Stimulated activated CD8-positive, alpha-beta memory T cell treated with anti-CD3 and anti-CD28 coated beads, Interleukin-4, amount 100 ng/mL, for 1 hour (primary cell): ENCODE measurements around the gene CFDP1.
"Not testable (repeated sequence)": the region's sequence is repeated elsewhere in the genome, so short reads cannot be mapped to it uniquely, and the experiment has no call there.

Experiments
- DNase-seq, 2 donors: peaks; one replicate each; pipeline ENCODE4 v3.0.0-alpha.2; 2020; ENCODE audit warnings: low read depth in 2 of 2, low spot score in 1 of 2

The CFDP1 gene

DNA sequence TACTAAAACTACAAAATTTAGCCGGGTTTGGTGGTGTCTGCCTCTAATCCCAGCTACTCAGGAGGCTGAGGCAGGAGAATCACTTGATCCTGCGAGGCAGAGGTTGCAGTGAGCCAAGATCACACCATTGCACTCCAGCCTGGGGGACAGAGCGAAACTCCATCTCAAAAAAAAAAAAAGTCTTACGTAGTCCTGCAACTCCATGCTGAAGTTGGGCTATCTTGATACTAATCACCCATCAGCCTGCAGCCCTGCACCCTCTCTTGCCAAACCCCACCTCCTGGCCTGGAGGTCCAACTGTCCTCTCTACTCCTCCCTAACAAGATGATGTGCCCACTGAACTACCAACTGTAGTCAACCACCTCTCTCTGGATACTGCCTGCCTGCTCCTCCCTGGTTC lies 26.4 kb upstream of the CFDP1 start:
- no peak for DNase-seq

DNA sequence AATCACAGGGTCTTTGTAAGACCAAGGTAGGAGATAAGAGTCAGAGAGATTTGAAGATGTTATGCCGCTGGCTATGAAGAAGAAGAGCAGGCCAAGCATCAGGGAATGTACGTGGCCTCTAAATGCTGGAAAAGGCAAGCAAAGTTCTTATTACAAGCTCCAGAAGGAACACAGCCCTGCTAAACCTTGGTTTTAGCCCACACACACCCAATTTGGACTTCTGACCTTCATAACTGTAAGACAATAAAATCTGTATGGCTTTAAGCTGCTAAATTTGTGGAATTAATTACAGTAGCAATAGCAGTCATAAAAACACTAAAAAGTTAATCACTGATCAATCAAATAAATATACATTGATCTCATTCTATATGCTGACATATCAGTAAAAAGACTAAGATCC lies 25.1 kb upstream of the CFDP1 start:
- DNase-seq: no peak

DNA sequence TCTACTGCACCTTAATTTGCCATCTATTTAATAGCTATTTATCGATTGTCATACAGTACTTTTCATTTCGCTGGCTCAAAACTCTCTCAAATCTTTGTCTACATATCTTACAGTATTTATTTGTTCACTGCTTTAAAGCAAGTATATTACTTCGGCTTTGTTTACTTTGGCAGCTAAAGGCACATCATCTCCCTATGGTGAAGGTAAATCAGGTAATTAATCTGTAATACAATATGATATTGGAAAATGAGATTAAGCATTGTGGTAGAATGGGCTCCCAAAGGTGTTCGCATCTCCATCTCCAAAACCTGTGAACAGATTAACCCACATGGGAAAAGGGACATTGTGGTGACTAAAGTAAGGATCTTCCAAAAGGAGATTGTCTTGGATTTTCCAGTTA lies 24.7 kb upstream of the CFDP1 start:
- no peak for DNase-seq

DNA sequence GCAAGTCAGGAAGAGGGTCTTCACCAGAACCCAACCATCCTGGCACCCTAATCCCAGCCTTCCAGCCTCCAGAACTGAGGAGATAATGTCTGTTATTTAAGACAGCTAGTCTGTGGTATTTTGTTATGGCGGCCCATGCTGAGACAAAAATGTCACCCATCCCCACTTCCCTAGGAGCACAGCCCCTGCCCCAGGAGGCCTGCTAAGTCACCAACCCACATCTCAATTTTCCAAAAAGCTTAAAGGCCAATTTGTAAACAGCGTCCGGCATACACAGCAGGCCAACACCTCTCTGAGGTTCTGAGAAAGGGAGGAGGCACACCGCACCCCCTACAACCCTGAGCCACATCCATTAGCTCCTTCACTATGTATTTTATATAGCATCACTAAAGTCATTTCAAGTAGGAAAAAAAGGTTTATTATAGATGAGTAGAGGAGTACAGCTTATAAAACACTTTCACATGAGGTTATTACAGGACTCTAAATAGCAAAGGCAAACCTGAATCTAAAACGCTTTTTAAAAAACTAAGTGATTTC lies 24.2 kb upstream of the CFDP1 start:
- DNase-seq: no peak

DNA sequence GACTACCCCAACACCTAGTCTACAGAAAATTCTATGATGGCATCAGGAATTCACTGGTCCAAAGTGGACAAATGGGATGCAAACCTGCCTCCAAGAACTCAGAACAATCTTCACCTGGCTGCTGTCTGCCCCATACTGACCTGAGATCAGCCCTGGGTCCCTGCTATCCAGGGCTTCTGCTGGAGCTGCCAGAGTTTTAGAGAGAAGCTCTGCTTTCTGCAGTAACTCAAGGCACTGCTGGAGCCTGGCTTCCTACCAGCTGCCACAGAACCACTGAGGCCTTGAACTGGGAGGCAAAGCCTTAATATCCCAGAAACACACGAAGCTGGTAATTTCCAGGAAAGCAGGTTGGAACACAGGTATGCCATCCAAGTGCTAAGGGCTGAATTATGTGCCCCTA lies 23.7 kb upstream of the CFDP1 start:
- no peak for DNase-seq

DNA sequence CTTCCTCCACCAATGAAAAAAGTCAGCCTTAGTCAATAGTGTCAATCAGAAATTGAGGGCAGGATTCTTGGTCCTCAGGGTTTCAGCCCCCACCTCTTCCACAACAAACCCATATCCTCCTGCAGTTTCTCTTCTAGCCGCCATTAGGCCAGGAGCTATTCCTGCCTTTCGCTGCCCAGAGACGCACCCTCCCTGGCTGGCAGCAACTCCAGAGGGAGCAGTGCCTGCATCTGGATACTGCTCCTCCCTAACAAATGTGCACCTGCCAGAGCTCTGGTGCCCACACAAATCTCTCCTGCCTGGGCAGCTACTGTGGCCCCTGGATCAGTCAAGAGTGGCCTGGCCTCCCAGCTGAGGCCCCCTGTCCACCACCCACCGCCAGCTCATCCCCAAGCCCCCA lies 23.2 kb upstream of the CFDP1 start:
- not testable (repeated sequence) for DNase-seq

DNA sequence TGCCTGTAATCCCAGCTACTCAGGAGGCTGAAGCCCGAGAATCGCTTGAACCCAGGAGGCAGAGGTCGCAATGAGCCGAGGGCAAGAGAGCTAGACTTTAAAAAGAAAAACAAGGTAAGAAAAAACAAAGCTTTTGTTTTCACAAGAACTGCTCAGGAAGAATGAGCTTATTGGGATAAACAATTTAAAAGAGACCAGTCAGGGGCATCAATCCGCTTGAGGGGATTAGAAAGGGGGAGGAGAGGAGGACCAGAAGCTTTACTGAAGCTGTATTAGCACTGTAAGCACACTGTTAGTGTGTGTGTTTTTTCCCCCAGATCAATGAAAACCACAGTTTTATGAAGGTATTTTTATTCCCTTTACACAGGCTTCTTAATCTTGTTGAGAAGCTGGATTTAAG lies 22.4 kb upstream of the CFDP1 start:
- no peak for DNase-seq

DNA sequence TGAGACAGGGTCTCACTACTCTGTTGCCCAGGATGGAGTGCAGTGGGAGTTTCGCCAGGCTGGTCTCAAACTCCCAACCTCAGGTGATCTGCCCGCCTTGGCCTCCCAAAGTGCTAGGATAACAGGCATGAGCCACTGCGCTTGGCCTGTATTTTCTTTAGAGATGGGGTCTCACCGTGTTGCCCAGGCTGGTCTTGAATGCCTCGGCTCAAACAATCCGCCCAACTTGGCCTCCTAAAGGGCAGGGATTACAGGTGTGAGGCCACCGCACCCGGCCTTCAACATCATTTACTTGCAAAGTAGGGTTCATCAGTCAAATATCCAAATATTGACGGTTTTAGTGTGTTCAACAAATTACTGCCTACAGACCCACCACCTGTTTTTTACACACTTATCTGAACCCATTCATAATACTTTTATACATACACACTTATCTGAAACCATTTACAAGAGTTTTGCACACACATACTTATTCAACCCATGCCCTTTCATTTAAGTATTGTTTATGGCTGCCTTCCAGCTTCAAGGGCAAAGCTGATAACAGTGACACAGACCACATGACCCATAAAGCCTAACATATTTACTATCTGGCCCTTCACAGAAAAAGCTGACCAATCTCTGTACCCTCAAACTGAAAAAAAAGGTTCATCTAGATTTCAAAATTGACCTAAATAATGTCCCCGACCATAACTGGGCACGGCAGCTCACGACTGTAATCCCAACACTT lies 19.3 kb upstream of the CFDP1 start:
- no peak for DNase-seq

DNA sequence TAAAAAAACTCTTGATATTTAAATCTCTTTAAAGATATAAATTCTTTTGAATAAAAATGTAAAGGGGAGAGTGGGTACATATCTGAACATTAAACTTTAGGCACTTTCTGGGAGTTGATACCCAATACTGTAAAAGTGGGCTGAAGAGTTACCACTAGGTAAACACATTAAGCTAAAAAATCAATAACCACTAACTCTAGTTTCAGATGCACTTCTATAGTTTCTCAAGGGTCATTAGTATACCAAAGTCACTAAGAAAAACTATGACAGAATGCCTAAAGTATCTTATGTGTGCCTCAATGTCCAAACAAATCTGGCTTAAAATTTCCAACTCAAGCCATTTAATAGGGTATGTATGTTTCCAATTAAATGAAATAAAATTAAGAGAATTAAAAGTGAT lies 13.1 kb upstream of the CFDP1 start:
- DNase-seq: no peak

DNA sequence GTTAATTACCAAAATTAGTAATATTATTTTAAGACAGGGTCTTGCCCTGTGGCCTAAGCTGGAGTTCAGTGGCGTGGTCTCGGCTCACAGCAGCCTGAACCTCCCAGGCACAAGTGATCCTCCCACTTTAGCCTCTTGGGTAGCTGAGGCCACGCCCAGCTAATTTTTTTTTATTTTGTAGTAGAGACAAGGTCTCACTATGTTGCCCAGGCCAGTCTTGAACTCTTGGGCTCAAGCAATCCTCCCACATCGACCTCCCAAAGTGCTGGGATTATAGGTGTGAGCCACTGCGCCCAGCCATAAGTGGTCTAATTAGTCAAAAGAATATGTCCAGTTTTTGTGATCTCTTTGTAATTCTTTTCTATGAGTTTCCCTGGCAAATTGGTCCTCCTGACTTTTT lies 12.0 kb upstream of the CFDP1 start:
- DNase-seq: no peak

DNA sequence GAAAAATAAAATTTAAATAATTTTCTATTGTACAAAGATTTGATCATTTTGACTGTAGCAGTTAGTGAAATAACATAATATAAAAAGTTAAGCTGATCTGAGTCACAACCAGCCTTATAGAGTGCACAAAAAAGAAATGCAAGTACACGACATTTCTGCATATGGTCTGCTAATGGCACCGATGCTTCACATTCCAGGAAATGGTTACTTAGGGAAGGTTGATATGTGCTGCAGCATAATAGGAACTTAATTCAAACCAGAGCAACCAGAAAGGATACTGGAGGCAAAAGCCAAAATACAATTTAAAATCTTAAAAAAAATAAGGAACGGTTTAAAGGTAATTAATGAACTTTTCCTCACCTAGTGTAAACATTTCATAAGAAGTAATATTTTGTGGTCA lies 10.0 kb upstream of the CFDP1 start:
- DNase-seq: no peak

DNA sequence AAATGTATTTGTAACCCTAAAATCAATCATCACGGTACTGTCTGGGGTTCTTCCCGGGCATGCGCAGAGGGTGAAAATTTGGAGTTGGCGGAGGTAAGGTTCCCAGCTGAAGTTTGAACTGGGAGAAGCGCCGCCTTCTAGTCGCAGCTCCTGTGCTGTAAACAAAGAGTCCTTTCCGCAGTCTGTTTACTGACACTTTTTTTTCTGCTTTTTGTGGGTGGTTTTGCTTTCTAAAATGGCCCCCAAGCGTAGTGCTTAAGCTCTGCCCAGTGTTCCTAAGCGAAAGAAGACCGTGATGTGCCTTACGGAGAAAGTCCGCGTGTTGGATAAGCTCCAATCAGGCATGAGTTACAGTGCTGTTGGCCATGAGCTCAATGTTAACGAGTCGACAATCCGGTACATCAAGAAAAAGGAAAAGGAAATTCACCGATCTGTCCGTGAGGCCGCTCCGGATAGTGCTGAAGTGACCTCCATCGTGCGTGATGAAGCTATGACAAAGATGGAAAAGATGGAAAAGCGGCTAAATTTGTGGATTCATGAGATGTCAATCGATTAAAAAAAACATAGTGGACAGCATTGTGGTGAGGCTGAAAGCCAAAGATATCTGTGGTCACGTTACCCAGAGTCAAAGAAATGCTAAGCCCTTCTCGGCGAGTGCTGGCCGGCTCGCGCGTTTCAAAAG lies 570 bp upstream of the CFDP1 start:
- peak in 1 of 2 donors; percentile 46 for DNase-seq

DNA sequence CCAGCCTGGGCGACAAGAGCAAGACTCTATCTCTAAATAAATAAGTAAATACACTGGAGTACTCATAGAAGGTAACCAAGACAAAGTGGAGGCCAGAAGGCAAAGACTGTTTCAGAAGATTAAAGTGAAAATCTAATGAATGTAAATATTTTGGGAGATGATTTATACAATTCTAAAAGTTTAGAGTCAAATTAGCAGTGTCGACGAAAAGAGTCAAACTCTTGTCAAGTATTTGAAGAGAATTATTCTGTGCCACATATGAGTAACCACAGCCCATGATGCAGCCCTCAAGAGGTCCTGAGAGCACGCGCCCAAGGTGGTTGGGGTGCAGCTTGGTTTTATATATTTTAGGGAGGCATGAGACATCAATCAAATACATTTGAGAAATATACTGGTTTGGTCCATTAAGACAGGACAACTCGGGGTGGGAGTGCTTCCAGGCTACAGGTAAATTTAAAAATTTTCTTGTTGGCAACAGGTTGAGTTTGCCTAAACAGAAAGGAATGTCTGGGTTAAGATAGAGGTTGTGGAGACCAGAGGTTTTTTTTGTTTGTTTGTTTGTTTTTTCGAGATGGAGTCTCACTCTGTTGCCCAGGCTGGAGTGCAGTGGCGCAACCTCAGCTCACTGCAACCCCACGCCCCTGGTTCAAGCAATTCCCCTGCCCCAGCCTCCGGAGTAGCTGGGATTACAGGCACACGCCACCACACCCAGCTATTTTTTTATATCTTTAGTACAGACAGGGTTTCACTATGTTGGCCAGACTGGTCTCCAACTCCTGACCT lies 3.5 kb downstream of the CFDP1 start:
- no peak for DNase-seq

DNA sequence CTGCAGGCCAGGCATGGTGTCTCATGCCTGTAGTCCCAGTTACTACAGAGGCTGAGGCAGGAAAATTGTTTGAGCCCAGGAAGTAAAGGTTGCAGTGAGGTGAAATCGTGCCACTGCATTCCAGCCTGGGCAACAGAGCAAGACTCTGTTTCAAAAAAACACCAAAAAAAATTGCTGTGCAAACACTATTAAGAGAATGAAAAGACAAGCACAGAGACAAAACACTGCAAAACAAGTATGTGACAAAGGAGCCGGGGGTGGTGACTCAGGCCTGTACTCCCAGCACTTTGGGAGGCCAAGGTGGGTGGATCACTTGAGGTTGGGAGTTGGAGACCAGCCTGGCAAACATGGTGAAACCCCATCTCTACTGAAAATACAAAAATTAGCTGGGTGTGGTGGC lies 6.8 kb downstream of the CFDP1 start:
- DNase-seq: not testable (repeated sequence)

DNA sequence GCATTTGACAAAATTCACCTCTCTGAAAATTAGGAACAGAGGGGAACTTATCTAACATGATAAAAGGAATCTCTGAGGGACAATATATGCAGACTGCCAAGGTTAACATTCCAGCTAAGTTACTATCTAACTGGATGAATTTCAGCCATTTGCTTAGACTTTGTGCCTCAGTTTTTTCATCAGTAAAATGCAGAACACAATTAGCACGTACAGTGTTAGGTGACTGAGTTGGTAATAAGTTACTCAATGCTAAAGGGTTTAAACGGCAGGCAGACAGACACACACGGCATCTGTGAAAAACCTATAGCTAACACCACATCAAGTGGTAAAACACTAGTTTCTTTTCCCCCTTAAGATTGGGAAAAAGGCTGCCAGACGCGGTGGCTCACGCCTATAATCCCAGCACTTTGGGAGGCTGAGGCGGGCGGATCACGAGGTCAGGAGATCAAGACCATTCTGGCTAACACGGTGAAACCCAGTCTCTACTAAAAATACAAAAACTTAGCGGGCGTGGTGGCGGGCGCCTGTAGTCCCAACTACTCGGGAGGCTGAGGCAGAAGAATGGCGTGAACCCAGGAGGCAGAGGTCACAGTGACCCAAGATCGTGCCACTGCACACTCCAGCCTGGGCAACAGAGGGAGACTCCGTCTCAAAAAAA lies 9.1 kb downstream of the CFDP1 start:
- DNase-seq: not testable (repeated sequence)

DNA sequence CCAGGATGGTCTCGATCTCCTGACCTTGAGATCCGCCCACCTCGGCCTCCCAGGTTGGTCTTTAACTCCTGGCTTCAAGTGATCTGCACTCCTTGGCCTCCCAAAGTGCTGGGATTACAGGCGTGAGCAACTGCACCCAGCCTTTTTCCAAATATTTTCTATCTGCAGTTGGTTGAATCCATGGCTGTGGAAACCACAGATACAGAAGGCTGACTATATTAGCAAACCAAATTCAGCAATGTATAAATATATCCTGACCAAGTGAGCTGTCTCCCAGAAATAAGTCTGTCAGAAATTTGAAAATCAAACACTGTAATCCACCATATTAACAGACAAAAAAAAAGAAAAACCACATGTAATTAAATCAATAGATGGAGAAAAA lies 9.6 kb downstream of the CFDP1 start:
- DNase-seq: no peak

DNA sequence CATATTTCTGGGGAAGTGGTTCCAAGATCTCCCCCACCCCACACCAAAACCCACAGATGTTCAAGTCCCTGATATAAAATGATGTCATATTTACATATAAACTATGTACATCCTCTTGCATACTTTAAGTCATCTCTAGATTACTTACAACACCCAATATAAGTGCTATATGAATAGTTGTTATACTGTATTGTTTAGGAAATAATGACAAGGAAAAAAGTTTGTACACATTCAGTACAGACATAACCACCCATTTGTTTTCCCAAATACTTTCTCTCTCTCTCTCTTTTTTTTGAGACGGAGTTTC lies 11.5 kb downstream of the CFDP1 start:
- no peak for DNase-seq

DNA sequence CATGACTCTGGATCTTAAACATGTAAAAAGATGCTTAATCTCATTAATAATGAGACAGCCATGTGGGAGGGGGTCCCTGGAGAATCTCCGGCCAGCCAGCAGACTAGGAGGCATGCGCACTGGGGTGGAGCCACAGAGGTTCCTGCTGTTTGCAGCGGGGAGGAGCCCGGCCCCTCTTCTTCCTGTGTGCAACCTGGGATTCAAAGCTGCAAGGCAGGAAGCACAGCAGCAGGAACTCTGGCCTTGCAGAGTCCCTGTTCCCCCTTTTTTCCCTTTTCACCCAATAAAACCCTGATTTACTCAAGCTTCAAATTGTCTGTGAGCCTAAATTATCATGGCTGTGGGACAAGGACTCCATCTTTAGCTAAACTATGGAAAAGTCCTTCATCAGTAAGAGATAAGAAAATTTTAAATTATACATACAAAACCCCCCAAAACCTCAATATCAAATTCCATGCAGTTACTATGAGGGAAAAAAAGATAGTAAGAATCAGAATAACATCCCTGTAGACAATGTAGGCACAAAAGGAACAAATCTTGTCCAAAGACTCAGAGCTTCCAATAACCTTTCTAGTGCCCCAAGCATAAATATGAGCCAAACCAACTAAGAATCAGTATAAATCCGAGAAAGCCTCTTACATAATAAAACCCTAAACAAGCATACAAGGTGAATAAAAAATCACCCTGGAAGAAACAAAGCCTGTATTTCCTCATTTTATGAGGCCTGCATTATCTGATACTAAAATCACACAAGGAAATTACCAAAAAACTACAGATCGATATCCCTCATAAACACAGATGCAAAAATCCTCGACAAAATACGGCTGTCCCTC lies 12.1 kb downstream of the CFDP1 start:
- no peak for DNase-seq

DNA sequence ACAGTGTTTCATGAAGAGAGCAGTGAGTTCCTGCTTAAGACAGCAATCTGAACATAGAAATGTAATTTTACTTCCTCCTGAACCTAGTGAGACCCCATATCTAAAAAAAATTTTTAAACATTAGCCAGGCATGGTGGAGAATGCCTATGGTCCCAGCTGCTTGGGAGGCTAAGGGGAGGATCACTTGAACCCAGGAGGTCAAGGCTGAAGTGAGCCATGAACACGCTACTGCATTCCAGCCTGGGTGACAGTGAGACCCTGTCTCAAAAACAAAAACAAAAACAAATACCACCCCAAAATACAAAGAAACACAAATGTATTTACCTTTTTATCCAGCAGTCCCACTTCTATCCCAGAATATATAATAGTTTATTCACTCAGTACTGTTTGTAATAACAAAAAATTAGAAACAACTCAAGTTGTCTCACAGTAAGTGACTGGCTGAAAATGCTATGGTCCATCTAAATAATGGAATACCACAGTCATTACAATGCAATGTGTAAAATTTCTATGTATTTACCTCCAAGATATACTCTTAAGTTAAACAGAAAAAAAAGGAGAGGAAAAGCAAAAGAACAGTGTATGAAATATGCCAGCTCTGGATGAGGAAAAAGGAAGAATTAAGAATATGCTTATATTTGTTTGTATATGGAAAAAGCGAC lies 16.3 kb downstream of the CFDP1 start:
- DNase-seq: no peak

DNA sequence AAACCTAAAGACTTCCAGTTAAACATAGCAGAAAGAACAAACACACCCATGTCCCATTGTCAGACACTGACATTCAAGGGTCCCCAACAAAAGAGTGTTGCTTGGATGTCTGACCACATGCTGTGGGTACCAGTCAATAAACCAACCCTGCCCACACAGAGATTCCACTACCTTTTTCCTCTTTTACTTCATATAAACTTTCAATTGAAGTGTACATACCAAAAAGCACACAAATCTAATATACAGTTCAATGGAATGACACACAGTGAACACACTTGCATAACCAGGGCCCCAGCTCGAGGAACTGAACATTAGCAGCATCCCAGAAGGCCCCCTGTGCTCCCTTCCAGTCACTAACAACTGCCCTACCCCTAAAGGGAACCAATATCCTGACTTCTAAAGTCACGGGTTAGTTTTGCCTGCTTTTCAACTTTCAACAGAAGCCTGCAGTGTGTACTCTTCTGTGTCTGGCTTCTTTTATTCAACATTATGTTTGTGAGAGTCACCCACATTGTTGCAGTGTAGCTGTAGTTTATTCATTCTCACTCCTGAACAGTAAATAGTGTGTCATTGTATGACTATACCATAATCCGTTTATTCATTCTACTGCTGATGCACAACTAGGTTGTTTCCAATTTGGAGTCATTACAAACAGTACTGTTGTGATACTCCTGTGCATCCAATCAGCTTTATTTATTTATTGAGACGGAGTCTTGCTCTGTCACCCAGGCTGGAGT lies 18.0 kb downstream of the CFDP1 start:
- no peak for DNase-seq
